ENCODE results near the gene CHST12. TPM values are rescaled to one million over a fixed set of nuclear protein-coding genes. Genes with fewer than 3 reads are reported as not detected.
"Not testable (repeated sequence)": the region's sequence is repeated elsewhere in the genome, so short reads cannot be mapped to it uniquely, and the experiment has no call there.

Gene CHST12
- total RNA-seq, 1 experiment from 2014 or later = 6.3 TPM

DNA sequence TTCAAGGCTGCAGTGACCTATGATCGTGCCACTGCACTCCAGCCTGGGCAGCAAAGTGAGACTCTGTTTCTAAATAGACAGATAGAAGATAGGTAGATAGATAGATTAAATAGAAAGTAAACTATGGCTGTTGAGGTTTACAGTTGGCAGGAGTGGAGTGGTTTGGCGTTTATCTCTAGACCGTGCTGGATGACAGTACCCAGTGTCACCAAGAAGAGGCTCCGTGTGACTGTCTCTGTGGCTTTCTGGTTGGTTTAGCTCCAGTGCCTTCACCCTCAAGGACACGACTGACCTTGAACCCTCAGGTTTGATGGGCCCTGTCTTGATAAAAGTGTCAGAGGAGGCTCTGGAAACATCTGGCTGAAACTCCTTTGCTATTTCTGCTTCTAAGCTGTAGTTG is 31.7 kb downstream of the CHST12 start:
- no peak for DNase-seq (ENCODE audit: low read depth)

DNA sequence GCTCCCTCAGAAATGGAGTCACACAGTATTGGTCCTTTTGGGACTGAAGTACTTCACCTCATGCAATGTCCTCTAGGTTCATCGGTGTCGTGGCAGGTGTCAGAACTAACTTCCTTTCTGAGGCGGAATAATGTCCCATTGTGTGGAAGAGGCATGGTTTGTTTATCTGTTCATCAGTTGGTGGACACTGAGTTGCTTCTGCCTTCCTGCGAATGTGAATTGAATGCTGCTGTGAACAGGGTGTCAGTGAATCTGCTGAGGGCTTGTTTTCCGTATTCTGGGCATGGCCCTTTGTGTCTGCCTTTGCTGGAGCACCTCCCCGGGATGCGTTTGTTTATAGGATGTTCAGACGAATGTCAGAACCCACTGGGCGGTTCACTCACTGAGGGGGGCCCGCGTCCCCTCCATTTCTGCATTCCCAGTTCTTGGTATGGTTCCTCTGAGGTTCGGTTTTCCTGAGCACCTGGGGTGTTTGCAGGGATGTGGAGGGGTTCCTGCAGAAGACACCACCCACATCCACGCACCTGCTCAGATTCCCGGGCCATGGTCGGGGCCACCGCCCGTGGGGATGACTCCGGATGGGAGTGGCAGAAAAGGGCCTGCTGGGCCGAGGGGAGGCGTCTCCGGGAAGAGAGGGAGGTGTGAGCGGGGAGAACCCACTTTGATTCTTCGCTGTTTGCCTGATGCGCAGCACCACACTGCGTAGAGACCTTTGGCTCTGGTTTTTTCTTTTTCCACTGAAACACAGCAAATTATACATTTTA is 33.1 kb downstream of the CHST12 start:
- no peak for DNase-seq (ENCODE audit: low read depth)

DNA sequence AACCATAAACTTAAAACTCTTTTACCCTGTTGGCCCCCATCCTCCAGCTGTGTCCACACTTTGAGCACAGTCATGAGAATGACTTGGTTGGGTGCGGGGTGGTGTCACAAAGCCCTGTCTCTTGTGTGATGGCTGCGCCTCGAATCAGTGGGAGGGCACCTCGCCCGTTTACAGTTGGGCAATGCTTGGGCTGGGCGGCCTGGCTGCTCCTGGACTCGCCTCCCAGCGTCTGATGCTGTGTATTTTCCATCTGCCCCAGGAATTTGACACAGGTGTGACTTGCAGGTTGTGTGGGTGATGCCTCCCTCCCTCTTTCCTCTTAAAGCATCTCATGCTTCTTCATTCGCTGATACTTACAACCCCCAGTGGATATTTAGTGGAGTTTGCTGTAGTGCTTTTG is 33.7 kb downstream of the CHST12 start:
- DNase-seq (ENCODE audit: low read depth) = no peak

DNA sequence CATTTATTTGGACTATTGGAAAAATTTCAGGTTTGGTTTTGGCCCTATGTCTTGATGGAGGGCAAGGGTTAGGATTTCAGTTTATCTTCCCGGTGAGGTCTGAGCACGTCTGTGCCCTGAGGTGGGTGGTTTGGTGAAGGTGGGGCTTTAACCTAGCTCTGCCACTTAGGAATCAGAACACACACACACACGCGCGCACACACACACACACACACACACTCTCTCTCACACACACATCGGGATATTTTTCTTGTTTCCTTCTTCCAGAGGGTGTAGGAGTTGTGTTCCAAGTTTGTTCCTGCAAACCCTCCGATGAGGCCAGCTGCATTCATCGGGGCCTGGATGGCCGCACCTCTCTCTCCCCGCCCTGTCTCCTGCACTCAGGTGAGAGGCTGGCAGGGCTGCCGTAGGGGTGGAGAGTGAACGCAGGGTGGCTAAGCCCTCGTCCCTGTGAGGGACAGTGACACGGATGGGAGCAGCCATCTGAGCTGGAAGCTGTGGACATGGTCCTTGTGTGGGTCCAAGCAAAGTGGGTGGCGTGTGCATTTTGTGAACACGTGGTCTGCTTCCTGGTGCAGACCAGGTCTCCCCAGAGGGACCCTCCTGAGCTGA is 34.2 kb downstream of the CHST12 start:
- DNase-seq (ENCODE audit: low read depth) = no peak

DNA sequence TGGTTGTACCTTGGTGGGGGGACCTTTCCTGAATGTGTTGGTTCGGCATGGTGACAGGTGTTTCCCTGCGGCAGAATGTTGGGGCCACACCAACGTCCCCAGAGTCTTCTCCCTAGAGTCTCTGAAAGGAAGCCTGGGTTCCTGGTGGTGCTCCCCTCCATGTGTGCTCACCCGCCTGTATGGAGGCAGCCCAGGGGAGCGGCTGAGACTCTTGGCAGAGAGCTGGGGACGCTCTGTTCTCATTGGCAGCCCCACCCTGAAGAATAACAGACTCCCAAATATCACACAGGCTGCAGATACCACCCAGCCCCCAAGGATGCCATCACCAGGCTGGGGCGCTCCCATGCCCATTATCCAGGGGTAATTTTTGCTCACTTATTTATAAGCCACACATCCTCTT is 34.8 kb downstream of the CHST12 start:
- DNase-seq (ENCODE audit: low read depth) = no peak

DNA sequence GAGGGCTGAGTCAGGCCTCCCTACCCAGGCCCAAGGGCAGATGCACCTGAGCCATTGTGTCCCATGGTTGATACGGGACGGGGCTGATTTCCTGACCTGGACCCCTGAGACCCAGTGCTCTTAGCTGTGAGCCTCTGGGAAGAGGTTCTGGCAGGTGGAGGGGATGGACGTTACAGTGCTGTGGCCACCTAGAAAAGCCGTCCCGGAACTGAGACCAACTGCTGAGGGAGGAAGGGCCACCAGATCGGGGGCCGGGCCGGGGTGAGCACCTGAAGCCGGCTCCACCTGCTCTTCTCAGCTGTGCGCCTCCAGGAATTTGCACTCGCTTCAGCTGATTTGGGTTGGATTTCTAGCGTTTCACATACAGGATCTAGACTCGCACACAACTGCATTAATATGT is 35.4 kb downstream of the CHST12 start:
- DNase-seq (ENCODE audit: low read depth) = no peak

DNA sequence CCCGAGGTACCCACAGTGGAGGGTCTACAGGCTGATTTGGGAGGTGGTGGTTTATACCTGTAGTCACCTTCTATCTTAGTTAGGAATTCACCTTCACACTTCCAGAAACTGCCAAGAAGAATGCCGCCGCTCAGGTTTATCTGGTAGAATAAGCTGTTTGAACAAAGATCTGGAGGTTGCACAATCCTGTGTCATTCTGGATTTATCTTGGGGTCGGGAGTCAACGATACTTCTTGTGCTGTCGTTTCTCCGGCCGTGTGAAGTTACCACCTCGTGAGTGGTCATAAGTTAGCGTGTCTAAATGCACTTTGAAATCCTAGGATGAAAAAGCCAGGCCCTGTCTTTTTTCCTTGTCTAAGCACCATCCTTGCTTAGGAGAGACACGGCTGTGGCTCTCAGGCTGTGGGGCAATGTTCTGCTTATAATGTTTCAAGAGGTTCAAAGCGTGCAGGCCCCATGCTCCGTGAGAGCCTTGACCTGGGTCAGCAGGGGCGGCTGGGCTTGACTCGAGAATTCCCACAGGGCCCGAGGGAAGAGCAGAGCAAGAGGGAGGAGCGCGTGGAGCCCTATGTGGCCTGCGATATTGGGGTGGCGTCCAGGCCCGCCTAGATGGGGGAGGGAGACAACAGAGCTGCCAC is 37.3 kb downstream of the CHST12 start:
- no peak for DNase-seq (ENCODE audit: low read depth)

DNA sequence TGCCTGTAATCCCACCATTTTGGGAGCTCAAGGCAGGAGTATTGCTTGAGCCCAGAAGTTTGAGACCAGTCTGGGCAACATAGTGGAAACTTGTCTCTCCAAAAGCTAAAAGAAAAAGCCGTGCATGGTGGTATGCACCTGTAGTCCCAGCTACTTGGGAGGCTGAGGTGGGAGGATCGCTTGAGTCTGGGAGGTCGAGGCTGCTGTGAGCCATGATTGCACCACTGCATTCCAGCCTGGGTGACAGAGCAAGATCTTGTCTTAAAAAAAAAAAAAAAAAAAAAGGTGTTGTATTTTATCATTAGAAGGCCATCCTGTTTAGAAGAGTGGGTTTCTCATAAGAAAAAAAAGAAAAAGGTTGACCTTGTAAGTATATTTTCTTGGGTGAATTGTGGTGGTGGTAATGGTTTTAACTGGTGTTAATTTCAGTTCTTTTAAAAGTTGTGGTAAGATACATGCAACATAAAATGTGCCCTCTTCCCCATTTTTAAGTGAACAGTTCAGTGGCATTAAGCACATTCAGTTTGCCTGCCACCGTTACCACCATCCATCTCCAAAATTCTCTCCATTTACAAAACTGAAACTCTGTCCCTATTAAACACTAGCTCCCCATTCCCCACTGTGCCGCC is 38.1 kb downstream of the CHST12 start:
- DNase-seq (ENCODE audit: low read depth) = no peak

DNA sequence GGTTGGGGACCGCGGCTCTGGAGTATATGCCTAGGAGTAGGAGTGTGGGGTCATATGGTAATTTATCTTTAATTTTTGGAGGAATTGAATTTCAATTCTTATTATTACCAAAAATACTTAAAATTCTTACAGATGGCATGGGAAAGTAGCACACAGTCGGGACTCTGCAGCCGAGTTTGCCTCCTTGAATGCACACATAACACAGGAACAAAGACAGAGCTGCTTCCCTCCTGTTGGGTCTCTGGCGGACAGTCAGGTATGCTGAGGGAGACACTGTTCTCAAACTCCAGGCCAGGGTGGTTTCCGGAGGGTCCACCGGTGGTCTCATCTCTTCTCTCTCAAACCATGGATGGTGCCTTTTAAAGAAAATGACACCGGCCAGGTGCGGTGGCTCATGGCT is 40.1 kb downstream of the CHST12 start:
- no peak for DNase-seq (ENCODE audit: low read depth)

DNA sequence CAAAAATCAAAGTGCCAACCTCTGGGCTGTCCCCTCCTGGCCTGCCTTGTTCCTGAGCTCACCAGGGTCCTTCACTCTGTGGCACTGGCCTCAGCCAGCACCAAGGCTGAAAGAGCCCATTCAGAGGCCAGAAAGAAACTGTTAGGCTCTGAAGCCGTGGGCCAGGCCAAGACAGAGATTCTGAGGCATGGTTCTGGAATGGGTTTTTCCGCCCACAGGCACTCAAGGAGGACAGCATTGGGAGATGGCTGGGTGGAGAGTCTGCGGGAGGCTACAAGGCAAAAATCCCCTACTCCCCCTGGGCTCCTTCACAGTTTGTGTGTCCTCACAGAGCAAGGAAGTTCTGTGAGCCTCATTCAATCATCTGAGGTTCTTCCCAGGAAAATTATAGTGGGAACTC is 41.1 kb downstream of the CHST12 start:
- peak; percentile 78 for DNase-seq (ENCODE audit: low read depth)

DNA sequence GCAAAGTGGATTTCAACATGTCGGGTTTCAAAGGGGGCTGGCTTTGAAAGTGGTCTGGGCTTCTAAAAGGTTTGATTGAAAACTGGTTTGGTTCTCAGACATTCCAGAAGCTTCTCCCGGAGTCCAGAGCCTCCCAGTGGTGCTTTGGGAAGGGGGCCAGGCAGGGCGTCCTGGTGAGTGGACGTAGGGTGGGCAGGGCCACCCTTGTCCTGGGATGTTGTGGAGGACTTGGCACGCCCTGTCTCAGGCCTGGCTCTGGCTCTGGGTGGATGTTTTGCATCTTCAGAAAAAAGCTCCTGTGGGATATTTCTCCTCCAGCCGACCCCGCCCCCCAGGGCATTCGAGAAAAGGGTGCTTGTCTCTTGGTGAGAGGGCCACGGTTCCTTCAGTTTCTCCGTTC is 41.6 kb downstream of the CHST12 start:
- no peak for DNase-seq (ENCODE audit: low read depth)

DNA sequence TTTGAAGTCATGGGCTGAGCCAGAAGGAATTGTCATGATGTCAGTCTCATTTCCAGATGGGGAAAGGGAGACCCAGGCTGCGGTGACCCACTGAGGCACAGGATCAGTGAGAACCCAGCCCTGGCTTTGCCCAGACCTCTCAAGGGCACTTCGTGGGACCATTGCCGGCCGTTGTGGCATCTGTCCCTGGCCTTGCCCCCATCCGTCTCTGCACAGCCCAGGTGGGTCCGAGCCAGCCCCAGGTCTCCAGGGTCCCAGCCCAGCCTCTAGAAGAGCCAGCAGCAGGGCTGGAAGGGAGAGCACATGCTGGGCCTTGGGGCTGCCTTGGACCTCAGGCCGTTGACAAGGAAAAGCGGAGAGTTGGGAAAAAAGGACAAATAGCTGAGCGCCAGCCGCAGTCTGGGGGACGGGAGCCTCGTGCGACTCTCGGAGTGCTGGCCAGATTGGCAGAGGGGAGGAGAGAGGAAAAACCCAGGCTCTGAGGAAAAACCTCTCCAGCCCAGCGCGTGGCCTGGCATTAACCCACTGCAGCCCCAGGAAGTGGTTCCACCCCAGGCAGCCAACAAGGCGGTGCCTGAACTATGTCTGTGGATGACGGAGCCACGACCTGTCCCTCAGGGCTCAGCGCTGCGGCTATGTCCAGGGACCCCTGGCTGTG is 42.6 kb downstream of the CHST12 start:
- no peak for DNase-seq (ENCODE audit: low read depth)

DNA sequence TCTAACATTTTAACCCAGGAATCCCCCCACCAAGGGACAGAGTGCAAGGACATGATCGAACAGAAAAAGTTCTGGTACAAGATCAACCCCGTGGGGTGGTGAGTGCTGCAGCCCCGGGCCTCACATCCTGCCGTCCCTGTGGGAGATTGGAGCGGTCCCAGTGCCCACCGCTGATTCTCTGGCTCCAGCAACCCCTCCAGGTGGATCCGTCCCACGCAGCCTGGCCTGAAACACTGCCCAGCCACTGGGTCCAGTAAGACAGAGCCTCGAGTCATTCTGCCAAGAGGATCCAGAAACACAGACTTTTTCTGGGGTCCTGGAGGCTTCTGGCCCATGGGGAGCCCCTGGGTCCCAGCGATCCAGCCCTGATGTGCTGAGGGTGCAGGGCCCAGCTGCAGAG is 43.3 kb downstream of the CHST12 start:
- DNase-seq (ENCODE audit: low read depth) = no peak

DNA sequence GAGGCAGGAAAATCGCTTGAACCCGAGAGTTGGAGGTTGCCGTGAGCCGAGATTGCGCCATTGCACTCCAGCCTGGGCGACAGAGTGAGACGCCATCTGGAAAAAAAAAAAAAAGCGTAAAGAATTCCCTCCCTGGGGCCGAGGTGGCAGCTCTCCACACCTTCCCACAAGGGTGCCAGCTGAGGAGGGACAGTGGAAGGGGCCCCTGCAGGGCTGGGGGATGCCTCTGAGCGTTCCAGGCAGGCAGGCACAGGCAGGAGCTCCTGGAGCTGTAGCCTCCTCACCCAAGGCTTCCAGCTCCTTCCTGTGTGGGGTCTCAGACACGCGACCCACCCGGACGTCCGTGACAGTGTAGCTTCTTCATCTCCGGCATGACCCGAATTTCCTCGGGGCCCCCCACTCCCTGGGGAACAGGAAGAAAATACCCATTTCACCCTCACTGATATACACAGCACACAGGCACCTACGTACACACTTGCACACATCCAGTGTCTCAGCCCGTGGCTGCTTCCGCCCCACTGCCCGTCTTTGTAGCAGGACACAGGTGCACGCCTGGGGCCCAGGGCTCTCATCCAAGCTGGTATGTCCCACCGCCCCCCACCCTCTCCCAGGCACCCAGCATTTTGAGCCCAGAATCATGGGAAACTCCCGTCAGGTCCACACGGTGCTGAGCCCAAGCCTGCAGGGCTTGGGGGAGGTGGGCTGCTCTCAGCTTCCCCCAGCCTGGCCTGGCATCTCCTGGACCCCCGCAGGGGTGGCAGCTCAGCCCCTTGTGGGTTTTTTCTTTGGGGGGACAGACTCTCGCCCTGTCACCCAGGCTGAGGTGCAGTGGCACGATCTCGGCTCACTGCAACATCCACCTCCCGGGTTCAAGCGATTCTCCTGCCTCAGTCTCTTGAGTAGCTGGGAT is 47.0 kb downstream of the CHST12 start:
- no peak for DNase-seq (ENCODE audit: low read depth)

DNA sequence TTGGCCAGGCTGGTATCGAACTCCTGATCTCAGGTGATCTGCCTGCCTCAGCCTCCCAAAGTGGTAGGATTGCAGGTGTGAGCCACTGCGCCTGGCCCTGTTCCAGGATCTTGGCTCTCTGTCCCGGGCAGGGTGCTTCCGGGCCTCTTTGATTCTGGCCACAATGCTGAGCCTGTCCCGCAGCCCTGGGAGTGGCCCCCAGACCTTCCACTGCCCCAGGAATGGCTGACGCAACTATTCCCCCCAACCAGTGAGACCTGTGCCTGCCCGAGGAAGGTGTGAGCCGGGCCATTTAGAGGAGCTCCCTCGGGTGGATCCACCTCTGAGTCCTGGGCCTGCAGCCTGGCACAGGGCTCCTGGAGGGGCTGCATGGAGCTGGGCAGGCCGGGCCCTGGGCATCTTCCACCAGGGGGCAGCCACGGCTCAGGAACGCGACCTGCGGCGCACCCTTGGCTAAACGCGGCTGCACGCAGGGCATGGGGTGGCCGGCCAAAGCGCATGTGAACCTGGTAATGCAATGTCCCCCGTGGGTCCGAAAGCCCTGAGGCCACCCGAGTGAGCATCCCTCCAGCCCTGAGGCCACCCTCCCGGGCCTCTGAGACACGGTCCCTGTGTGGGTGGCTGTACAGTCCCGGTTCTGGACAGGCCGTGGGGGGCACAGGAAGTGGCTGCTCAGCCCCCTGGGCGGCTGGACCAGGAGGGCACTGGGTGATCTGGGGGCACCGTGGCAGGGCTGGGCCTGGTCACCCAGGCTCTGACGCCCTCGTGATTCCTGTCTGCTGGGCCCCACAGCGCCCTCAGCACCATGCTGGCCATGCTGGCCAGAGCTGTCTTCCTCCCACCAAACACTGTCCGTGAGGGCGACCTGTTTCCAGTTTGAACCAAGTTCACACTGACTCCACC is 48.0 kb downstream of the CHST12 start:
- DNase-seq (ENCODE audit: low read depth) = peak; percentile 90

DNA sequence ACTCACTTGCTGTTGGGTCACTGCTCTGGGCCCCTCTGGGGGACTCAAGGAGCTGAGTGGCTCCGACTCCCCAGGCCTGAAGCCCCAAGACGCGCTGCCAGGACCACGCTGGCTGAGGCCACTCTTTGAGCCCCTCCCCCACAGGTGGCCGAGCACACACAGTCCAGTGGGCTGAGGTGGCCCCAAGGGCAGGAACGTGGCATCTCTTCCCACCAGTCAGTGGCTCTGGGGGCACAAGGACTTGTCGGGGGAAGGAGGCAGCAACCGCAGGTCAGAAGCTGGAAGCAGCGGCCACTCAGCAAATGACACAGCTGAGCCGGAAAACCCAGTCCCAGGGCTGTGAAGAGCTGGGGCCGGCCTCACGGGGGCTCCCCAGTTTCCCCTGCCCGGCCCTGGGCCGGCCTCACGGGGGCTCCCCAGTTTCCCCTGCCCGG is 48.7 kb downstream of the CHST12 start:
- peak; percentile 57 for DNase-seq (ENCODE audit: low read depth)

DNA sequence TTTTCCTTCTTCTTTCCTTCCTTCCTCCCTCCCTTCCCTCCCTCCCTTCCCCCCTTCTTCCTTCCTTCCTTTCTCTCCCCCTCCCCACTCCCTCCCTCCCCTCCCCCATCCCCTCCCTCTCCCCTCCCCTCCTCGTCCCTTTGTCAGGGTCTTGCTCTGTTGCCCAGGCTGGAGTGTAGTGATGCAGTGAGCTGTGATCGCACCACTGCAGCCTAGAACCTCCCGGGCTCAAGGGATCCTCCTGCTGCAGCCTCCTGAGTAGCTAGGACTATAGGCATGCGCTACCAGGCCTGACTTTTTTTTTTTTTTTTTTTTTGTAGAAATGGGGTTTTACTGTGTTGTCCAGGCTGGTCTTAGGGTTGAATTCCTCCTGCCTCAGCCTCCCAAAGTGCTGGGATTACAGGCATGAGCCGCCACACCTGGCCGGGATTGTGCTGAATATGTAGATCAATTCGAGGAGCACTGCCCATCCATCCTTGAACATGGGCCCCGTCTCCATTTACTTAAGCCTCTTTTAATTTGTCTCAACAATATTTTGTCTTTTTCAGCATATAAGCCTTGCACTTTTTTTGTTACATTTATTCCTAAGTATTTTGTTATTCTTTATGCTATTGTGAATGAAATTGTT is 49.3 kb downstream of the CHST12 start:
- DNase-seq (ENCODE audit: low read depth) = no peak

DNA sequence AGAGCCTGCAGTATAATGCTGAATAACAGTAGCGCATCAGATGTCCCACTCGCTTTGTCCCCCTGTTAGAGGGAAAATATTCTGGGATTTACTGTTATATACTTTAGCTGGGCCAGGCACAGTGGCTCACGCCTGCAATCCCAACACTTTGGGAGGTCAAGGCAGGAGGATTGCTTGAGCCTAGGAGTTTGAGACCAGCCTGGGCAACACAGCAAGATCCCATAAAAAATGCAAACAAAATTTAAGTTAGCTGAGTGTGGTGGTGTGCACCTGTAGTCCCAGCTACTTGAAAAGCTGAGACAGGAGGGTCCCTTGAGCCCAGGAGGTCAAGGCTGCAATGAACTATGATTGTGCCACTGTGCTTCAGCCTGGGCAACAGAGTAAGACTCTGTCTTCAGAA is 50.4 kb downstream of the CHST12 start:
- not testable (repeated sequence) for DNase-seq (ENCODE audit: low read depth)

DNA sequence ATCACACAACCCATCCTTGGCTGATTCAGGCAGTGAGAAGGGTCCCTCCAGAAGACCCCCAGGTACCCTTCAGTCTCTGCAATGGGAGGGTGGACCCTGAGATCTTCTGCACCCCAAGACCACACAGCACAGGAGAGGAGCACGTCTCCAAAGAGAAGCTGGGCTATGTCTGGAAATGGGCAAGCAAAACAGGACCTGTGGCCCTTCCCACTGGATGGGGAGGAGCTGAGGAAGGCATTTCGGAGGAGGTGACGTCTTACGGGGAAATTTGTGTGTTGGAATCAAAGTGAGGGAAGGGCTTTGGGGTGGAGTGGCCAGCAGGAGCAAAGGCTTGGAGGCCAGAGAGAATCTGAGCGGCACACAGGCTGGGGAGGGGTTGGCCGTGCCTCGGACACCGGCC is 56.3 kb downstream of the CHST12 start:
- DNase-seq (ENCODE audit: low read depth) = no peak

DNA sequence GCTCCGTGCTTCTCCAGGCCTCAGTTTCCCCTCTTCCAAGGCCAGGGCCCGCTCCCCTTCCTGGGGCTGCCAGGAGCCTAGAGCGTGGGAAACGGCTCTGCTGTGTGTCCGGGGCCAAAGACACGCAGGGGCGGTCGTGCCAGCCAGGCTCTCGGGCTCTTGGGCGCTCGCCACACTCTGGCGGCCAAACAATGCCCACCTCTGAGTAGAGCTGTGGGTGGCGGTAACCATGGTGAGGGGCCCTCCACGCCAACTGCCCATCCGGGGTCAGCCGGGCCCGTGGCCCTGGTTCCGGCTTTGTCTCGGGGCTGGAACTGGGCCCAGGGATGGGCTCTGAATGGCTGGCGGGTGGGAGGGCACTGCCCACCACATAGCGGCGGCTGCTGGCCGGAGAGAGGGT is 56.8 kb downstream of the CHST12 start:
- no peak for DNase-seq (ENCODE audit: low read depth)
